ENCODE results near the gene ASRGL1.

ASRGL1 gene

GRCh38 chr11:62411524-62411923, 74.3 kb downstream of the ASRGL1 start:
- peak in 21 of 56 donors; percentile 11 to 67 (median 37) for DNase-seq

DNA sequence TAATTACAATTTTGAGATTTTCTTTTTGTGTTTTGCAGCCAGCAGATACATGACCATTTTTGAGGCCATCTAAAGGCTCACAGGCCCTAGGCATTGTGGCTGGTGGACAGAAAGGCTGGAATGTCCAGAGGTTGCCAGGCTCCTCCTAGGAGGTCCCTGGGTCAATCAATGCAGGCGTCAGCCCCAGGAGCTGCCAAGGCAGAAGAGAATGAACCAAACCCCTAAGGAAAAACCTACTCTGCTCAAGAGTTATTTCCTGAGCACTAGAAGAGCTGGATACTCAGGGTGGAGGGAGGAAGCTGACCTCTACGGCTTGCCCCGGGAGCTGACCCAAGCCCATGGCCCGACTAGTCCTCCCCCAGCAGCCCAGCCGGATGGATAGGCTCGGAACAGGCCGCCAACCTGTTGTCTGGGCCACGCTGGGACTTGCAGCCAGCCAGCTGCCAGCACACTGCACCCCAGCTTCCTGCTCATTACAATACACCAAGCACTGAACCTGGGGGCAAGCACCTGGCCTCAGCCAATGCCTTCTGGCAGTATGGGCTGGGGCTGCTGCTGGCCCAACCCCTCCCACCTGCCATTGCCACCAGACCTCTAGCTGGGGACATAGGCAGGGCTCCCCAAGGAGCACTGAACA, 75.9 kb downstream of the ASRGL1 start:
- no peak for DNase-seq

DNA sequence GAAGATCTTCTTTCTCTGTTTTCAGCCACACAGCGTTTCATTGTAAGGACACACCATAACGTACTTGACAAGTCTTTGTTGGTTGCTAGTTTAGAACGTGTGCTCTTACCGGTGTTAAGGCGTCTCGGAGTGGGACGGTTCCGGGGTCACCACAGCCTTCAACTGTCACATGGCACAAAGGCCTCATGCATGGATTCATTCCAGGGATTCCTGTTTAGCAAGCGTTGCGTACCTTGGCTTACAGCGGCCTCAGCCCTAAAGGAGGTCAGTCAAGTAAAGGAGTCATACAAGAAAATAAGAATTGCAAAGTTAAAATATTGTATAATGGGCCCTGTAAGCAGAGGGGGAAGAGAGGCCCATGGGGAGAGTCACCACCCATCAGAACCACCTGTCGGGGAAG, 79.3 kb downstream of the ASRGL1 start:
- DNase-seq: no peak

- no peak for DNase-seq
Measured at GRCh38 chr11:62418136-62418535, 80.9 kb downstream of the ASRGL1 start.

DNA sequence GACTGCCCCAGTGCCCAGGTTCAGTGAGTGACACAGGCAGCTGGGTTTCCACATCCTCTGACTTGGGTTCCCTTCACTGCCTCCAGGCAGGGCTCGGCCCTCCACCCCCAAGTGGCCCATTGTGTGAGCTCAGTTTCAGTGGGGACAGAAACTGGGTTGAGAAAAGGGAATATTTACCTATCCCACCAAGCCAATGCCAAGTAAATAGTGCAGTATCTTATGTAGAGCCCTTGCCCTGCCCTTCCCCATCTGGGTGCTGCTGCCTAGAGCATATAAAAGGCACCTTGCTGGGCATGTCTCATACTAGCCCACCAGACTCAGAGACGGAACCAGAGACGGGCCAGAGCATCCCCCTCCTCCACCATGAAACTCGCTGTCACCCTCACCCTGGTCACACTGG, 81.5 kb downstream of the ASRGL1 start, which contains the start of gene SCGB1A1:
SCGB1A1 (plus strand) TSS at position 301 of the 400 bp plus-strand sequence; CDS start at position 364, 63 bp downstream.
- DNase-seq: no peak

- peak in 1 of 56 donors; percentile 42 for DNase-seq
Measured at GRCh38 chr11:62419314-62419929, 82.2 kb downstream of the ASRGL1 start.

GRCh38 chr11:62419943-62420342, 82.7 kb downstream of the ASRGL1 start:
- no peak for DNase-seq

DNA sequence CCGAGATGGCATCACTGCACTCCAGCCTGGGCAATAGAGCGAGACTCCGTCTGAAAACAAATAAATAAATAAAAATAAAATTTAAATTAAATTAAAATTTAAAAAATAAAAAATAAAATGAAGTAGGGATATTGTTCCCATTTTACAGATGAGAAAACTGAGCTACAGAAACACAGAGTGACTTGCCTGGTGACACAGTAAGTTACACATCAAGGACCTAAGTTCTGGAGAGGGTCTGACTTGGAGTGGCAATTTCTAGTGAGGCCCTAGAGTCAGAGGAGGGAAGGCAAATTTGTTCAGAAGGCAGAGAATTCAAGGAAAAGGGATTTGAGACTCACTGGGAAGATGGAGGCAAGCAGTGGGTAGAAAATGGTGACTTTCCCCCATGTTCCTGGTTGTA, 83.6 kb downstream of the ASRGL1 start:
- DNase-seq: no peak

GRCh38 chr11:62421996-62422395, 84.7 kb downstream of the ASRGL1 start:
- no peak for DNase-seq

GRCh38 chr11:62423012-62423411, 85.8 kb downstream of the ASRGL1 start:
- no peak for DNase-seq

DNA sequence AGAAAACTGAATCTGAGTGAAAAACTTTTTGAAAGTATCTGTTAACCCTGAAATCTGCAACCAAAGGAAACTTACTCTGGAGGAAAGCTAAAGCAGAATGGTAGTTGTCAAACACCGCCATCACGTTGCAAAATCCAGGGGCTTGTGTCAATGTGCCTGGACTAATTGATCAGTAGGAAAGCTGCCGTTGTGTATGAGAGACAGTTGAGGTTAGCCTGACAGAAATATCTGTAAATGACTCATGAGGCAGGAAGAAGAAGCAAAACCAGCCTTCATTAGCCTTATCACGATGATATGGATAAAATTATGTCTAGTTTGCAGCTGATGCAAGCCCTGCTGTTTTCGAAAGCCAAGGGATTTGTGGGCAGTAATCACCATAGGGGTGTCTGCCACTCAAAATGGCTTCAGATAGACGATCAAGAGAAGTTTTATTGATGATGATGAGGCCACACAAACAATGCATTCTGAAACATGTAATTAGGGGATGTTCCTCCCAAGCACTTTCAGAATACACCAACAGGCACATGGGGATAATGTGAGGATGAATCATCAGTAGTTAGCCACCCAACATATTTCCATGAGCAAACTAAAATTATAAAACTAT, 90.5 kb downstream of the ASRGL1 start:
- peak in 2 of 56 donors; percentile 7 to 31 for DNase-seq

DNA sequence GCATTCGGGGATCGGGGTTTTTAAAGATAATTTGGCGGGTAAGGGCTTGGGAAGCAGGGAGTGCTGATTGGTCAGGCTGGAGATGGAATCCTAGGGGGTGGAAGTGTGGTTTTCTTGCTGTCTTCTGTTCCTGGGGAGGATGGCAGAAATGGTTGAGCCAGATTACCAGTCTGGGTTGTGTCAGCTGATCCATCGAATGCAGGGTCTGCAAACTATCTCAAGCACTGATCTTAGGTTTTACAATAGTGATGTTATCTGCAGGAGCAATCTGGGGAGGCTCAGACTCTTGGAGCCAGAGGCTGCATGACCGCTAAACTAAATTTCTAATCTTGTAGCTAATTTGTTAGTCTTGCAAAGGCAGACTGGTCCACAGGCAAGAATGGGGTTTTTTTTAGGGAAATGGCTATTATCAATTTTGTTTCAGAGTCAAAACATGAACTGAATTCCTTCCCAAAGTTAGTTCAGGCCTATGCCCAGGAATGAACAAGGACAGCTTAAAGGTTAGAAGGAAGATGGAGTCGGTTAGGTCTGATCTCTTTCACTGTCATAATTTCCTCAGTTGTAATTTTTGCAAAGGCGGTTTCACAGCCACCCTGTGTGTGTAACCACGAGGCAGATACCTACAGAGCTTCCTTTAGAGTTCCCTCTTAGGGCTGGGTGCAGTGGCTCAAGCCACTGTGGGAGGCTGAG, 91.8 kb downstream of the ASRGL1 start:
- DNase-seq: no peak

DNA sequence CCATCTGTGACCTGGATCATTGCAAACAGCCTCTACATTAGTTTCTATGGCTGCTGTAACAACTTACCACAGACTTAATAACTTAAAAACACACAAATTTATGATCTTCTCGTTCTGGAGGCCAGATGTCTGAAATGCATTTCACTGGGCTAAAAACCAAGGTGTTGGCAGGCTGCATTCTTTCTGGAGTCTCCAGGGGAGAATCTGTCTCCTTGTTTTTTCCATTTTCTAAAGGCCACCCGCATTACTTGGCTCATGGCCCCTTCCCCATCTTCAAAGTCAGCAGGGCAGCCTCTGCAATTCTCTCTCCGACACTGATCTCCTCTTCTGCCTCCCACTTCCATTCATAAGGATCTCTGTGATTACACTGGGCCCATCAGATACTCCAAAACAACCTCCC, 93.2 kb downstream of the ASRGL1 start:
- no peak for DNase-seq

- no peak for DNase-seq
Measured at GRCh38 chr11:62431171-62431901, 94.1 kb downstream of the ASRGL1 start.

DNA sequence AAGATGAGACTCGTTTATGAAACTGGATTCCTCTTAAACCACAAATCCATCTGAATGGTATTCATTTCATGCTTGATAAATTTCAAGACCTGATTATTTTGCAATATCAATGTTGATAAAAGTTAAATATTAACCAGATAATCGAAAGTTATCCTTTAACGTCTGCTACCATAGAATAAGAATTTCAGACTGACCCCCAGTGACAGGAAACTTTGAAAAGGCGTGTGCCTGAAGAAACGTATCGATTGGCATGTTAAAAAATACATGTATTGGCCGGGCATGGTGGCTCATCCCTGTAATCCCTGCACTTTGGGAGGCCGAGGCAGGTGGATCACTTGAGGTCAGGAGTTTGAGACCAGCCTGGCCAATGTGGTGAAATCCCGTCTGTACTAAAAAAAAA, 95.4 kb downstream of the ASRGL1 start:
- DNase-seq: no peak

- no peak for DNase-seq
Measured at GRCh38 chr11:62433141-62433903, 96.1 kb downstream of the ASRGL1 start.

DNA sequence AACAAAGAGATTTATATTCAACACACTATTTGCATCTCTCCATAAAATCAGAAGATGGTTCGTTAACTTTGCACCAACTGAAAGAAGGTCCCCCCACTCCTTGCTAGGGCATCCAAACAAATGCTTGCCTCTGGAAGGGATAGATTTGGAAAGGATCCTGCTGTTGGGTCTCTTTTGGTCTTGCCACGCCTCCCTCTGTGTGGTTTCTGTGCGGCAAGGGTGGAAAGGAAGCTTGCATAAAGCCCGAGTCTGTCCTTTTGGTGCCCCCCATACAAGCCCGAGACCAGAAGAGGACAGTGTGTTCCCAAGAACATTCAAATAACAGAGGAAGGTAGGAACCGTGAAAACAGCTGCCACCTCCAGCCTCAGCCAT, 96.6 kb downstream of the ASRGL1 start:
- no peak for DNase-seq

DNA sequence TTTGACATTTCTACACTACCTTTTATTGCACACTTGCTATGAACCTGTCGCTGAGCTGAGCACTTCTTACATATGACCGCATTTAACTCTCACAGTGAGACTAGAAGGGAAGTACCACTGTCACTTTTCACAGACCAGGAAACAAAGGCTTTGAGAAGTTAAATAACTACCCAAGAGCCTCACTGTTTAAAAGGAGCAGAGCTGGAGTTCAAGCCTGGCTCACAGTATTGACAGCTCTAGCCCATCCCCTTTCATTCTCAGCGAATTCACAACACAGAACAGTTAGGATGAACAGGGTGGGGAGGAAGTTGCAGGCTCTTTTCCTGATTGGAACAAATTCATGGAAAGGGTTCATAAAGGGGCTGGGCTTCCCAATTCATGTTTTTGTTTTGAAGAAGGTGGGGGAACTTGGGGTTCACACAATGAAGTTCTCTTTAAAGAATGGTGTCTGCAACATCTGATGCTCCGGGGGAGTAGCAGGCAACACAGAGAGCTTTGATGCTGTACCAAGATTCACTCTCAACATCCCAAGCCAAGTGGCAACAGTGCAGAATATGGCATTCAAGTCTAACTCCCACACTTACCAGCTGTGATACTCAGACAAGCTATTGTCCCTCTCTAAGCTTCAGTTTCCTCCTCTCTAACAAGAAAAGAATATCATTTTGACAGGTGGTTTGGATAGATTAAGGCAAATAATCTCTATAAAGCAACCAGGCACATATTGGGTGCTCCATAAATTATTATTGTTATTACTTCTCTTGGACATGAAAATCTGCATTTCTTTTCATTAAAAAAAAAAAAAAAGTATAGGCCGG, 98.8 kb downstream of the ASRGL1 start:
- DNase-seq: peak in 13 of 56 donors; percentile 10 to 69 (median 34)

DNA sequence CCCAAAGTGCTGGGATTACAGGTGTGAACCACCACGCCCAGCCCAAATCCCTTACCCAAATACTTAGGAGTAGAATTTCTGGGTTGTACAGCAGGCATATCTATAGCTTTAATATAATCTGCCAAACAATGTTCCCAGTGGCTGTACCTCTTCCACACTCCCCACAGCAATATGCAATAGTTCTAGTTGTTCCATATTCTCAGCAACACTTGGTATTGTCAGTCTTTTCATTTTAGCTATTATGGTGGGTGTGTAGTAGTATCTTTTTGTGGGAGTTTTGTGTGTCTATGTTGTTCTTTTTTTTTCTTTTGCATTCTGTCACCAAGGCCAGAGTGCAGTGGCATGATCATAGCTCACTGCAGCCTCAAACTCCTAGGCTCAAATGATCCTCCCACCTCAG, 100.4 kb downstream of the ASRGL1 start:
- no peak for DNase-seq

DNA sequence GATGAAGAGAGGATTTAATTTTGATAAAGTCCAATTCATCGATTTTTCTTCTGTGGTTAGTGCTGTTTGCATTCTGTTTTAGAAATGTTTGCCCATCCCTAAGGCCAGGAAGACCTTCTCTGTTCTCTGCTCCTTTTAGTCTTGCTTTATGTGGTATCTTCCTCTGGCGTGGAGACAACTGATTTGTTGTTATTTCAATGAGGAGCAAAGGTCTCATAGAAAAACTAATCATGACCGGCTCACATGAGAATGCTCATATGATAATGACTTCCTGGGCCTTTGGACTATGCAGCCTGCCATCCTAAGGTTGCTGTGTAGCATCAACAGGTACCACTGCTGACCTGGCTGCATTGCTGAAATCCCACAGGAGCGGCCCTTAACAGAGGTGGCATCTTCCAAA, 101.4 kb downstream of the ASRGL1 start:
- DNase-seq: no peak
